ENCODE data around the gene F3.
A peak's percentile ranks its signal among the peaks of the same experiment; 100 is the strongest.

F3 gene

GRCh38 chr1:94544706-94545490, 3.3 kb upstream of the F3 start:
- no peak for TF ChIP-seq CTCF (IDR thresholded peaks at IDR 0.05; ENCODE audit: low read depth, low read length)
- Histone ChIP-seq H3K27me3 (no peaks in the 10 kb centered on the region), H3K4me3 (ENCODE audit: low read depth, low read length) (no peak overlapping the region), H3K36me3 (no peaks in the 10 kb centered on the region), H3K9me3 (no peaks in the 10 kb centered on the region), H3K4me1 (no peaks in the 10 kb centered on the region; the same call in 1 of the 2 replicates)
- DNase-seq = no peak

GRCh38 chr1:94543893-94544635, 2.5 kb upstream of the F3 start:
- DNase-seq = no peak
- H3K9me3 ChIP-seq = no peaks in the 10 kb centered on the region
- no peaks in the 10 kb centered on the region; the same call in 1 of the 2 replicates for H3K4me1 ChIP-seq
- no peak overlapping the region for H3K4me3 ChIP-seq (ENCODE audit: low read depth, low read length)
- no peak for TF ChIP-seq CTCF (IDR thresholded peaks at IDR 0.05; ENCODE audit: low read depth, low read length)
- H3K27me3 ChIP-seq = no peaks in the 10 kb centered on the region
- no peaks in the 10 kb centered on the region for H3K36me3 ChIP-seq

- Histone ChIP-seq H3K4me3 (ENCODE audit: low read depth, low read length) (no peak overlapping the region), H3K36me3 (no peaks in the 10 kb centered on the region), H3K27me3 (no peaks in the 10 kb centered on the region), H3K9me3 (no peaks in the 10 kb centered on the region), H3K4me1 (no peaks in the 10 kb centered on the region; the same call in 1 of the 2 replicates)
- DNase-seq = no peak
- TF ChIP-seq CTCF (IDR thresholded peaks at IDR 0.05; ENCODE audit: low read depth, low read length) = no peak
Observed at GRCh38 chr1:94543001-94543400, 1.4 kb upstream of the F3 start.

GRCh38 chr1:94542088-94542870, 720 bp upstream of the F3 start:
- Histone ChIP-seq H3K27me3 (no peaks in the 10 kb centered on the region), H3K4me3 (ENCODE audit: low read depth, low read length) (peak overlapping the region; percentile 50), H3K36me3 (no peaks in the 10 kb centered on the region), H3K4me1 (no peaks in the 10 kb centered on the region; the same call in 1 of the 2 replicates), H3K9me3 (no peaks in the 10 kb centered on the region)
- no peak for TF ChIP-seq CTCF (IDR thresholded peaks at IDR 0.05; ENCODE audit: low read depth, low read length)
- peak; percentile 18 for DNase-seq

- Histone ChIP-seq H3K36me3 (no peaks in the 10 kb centered on the region), H3K4me1 (no peaks in the 10 kb centered on the region; the same call in 1 of the 2 replicates), H3K9me3 (no peaks in the 10 kb centered on the region), H3K27me3 (no peaks in the 10 kb centered on the region), H3K4me3 (ENCODE audit: low read depth, low read length) (peak overlapping the region; percentile 67)
- no peak for DNase-seq
- no peak for TF ChIP-seq CTCF (IDR thresholded peaks at IDR 0.05; ENCODE audit: low read depth, low read length)
Observed at GRCh38 chr1:94540440-94541245, 916 bp downstream of the F3 start.

Data from BE2C (cell line).